Activated CD4-positive, CD25-positive, alpha-beta regulatory T cell (primary cell): ENCODE results near the gene WRNIP1.
"Not testable (repeated sequence)": the region's sequence is repeated elsewhere in the genome, so short reads cannot be mapped to it uniquely, and the experiment has no call there.

Source experiments
- DNase-seq, 4 experiments: peaks; one replicate each; lab custom pipeline; 2025; lab: John Stamatoyannopoulos, UW

WRNIP1 gene

DNA sequence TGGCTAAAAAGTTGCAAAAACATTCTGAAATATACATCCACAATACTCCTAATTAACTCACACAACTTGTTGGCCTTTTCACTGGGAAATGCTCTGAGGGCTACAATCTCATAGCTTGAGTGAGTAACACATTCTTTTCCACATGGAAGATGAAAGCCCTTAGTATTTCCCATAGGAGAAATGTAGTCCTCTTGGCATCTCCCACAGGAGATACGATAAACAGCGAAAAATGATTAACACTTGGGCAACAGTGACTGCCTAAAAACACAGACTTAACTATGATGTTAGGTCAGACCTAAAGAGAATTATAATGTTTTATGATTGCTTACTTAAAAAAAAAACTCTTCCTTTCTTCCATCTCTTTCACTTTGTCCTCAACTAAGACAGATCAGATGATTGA, 23.4 kb upstream of the WRNIP1 start:
- no peak for DNase-seq

GRCh38 chr6:2743280-2744208, 21.6 kb upstream of the WRNIP1 start:
- DNase-seq, result no peak

GRCh38 chr6:2744209-2744771, 20.9 kb upstream of the WRNIP1 start:
- no peak for DNase-seq

DNA sequence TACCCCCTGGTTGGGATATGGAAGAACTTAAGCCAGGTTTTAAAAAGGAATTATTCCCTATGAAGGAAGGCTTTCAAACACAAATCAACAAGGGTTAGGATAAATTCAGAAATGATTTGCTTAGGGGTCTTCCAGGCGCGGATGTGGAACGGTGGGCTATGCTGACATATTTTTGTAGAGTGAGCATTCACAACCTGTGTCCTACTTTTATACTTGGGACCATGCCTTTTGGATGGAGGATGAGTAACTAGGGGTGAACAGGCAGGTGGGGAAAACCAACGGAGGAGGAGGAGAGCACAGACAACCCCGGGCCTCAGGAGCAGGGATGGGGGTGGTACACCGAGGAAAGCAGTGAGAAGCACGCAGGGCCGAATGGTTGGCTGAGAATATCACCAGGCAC, 20.4 kb upstream of the WRNIP1 start:
- no peak for DNase-seq

DNA sequence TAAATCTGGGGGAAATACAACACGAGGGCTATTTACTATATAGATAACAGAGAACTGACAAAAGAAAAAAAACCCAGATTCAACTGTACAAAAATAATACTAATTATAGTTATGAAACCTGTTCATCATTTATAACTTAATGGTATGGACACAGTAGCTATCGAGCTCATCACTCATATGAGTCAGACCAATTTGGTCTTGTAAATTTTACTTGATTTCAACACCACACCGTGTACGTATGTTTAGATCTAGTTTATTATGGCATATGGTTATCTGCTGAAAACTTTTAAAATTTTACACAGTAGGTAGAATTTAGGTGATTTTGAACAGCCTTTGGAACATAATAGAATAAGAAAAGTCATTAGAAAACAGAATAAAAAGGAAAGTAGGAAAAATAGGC, 19.9 kb upstream of the WRNIP1 start:
- no peak for DNase-seq

- DNase-seq, result no peak
These were observed 18.6 kb upstream of the WRNIP1 start for GRCh38 chr6:2746557-2747061.

DNA sequence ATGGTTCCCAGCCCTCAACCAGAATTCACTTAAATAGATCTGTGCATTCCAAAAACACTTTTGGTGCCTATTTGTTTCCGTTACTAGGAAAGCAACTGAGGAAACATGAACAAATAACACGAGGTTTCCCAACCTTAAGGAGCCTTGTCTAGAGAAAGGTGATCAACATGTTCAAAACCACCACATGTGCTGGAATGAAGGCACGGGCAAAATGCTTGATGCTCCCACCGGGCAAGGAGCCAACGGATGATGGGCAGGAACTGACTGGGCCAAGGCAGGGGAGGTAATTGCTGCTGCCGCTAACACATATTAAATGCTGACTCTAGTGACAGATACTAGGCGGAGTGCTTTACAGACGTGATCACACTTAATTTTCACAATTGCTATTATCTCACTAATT, 17.0 kb upstream of the WRNIP1 start:
- no peak for DNase-seq

DNA sequence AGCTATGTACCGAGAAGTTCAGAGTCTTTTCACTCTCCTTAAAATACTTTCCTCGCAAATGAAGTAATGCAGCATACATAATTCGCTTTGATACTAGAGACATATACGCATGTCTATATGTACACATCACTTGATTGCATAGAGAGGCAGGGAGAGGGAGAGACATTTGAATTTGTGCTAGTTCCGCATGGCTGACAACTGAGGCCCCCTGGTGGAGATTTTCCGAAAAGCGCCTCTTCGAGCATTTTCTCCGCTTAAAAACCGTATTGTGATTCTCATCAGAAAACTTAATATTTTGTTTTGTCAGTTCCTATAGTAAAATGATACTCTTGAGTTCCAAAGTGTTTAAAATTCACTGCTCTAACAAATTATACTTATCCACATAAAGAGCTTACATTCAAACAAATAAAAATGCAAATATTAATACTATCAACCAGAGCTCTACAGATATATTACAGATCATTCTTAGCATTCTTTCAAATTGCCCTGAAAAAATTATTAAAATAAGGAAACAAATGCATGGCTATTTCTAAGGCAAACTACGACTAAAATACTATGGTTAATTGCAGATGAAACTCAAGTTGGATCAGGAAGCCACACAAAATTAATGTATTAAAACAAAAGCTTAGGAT, 15.1 kb upstream of the WRNIP1 start:
- peak; percentile 28 to 56 (median 42) for DNase-seq

DNA sequence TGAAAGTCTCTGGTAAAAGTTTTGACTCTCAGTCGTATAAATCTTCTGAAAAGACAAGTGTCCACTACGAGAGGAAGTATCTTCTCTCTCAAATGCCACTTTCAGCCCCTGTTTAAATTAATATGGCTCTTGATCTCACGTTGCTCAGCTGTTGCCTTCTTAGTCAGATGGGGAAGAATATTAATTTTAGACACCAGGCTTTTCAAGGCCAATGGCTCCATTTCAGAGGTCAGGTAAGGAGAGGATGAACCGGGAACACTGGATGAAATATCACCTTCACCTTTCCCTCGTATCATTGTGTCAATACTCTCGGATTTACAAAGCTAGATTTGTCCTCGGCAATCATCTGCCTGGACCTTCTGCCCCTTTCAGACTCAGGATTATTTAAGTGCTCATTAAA, 14.4 kb upstream of the WRNIP1 start, which contains the start of gene MYLK4:
MYLK4 (minus strand) TSS at position 91 of the 400 bp plus-strand sequence. CDS start 1,628 bp downstream, outside the sequence.
- no peak for DNase-seq

DNA sequence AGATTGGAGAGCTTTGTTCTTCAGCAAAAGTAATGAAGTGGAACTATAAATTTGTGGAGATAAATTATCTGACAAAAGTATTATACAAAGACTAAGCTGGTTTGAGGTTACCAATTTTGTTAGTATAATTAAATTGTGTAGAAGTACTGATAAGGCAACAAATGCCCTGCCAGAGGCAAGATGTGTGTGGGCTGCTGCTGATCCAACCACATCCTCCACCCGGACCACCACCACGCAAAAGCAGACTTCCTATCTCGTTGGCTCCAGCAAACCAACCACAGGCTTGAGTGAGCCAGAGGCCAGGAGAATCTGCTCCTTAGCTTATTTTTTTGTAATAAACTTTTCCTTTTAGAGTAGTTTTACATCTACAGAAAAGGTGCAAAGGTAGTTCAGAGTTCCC, 13.3 kb upstream of the WRNIP1 start:
- no peak for DNase-seq

- DNase-seq, result no peak
These were observed 12.6 kb upstream of the WRNIP1 start for GRCh38 chr6:2752477-2753109.

- no peak for DNase-seq
These were observed 12.1 kb upstream of the WRNIP1 start for GRCh38 chr6:2753110-2753489.

DNA sequence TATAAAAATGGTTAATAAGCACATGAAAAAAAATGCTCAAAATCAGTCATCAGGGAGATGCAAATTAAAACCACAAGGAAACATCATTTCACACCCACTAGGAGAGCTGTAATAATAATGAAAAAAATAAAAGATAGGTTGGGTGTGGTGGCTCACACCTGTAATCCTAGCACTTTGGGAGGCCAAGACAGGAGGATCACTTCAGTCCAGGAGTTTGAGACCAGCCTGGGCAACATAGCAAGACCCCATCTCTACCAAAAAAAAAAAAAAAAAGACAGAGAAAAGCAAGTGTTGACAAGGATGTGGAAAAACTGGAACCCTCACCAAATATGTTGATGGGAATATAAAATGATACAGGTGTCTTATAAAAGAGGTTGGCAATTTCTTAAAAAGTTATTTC, 11.4 kb upstream of the WRNIP1 start:
- no peak for DNase-seq

GRCh38 chr6:2754393-2754792, 10.8 kb upstream of the WRNIP1 start:
- DNase-seq, result no peak

- no peak for DNase-seq
These were observed 10.3 kb upstream of the WRNIP1 start for GRCh38 chr6:2754911-2755310.

GRCh38 chr6:2755456-2755855, 9.7 kb upstream of the WRNIP1 start:
- no peak for DNase-seq

GRCh38 chr6:2756241-2756640, 9.0 kb upstream of the WRNIP1 start:
- no peak for DNase-seq

DNA sequence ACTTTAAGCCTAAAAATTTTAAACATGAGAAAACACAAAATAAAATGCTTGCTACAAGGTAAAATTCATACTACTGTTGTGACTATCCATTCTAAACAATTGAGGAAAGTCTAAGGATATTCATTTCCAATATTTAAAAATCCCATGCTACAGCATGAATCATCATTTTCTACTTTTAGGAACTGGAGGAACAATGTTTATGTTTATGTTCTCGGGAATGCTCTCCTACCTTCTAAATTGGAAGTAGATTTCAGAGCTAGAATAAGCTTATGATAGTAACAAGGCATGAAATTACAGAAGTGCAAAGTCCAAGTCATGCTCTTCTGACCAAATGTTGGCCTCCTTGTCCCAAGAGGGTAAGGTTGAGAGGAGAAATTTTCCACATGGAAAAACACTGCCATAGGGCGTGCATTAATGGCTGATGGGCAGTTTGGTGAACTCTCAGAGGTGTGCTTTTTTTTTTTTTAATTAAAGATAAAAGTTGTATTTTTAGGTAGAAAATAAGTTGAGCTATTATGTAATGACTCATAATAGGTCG, 8.4 kb upstream of the WRNIP1 start:
- no peak for DNase-seq

GRCh38 chr6:2758980-2759379, 6.2 kb upstream of the WRNIP1 start:
- no peak for DNase-seq

- no peak for DNase-seq
These were observed 4.0 kb upstream of the WRNIP1 start for GRCh38 chr6:2760882-2761842.

GRCh38 chr6:2762868-2763267, 2.3 kb upstream of the WRNIP1 start:
- DNase-seq, result not testable (repeated sequence)
